A549 treated with AZD9567 at 1 μM for 4 hours (cell line): ENCODE measurements around the gene CD59. TPM values are rescaled to one million over a fixed set of nuclear protein-coding genes. Genes with fewer than 3 reads are reported as not detected.

Source experiments
- total RNA-seq: library from RNA; stranded (reverse); fragments of 200-300 nt; extraction: Qiagen RNA extraction; gene quantifications from 5 replicates; pipeline ENCODE4 v1.2.3, GENCODE V29; 2022; ENCODE audit not compliant: insufficient read depth

CD59 gene, protein sequence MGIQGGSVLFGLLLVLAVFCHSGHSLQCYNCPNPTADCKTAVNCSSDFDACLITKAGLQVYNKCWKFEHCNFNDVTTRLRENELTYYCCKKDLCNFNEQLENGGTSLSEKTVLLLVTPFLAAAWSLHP
- 783 to 1,078 TPM (median 972 TPM) in 5 replicates for total RNA-seq

DNA sequence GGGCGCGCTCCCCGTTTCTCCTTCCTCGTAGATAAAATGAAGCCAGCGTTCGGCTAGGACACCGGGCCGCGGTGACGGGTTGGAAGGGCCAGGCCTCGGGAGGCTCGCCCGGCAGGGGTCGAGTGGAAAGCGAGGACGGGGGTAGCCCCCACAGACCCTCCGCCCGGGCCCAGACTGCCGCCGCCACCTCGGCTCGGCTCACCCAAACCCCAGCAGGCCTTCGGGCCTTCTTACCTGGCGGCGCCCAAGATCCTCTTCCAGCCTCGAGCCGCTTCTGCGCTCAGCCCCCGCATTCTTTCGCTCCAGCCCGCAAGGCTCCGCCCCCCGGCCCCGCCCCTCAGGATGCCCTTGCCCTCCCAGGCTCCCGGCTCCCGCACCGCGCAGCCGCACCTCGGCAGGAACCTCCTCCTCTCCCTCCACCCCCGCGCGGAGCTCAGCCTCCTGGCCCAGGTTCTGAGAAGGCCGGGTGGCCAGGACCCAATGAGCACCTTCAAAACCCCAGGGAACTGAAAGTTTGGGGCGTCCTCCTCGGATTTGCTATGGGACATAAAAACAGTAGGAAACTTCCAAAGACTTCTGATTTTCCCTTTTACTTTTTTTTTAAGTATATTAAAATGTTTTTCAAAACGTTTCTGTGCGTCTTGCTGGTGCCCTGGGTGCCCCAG lies at the start of gene CD59:
Gene CD59 (minus strand): TSS at position 276 of the 665 bp plus-strand sequence. CDS start 13,978 bp downstream, outside the sequence.

DNA sequence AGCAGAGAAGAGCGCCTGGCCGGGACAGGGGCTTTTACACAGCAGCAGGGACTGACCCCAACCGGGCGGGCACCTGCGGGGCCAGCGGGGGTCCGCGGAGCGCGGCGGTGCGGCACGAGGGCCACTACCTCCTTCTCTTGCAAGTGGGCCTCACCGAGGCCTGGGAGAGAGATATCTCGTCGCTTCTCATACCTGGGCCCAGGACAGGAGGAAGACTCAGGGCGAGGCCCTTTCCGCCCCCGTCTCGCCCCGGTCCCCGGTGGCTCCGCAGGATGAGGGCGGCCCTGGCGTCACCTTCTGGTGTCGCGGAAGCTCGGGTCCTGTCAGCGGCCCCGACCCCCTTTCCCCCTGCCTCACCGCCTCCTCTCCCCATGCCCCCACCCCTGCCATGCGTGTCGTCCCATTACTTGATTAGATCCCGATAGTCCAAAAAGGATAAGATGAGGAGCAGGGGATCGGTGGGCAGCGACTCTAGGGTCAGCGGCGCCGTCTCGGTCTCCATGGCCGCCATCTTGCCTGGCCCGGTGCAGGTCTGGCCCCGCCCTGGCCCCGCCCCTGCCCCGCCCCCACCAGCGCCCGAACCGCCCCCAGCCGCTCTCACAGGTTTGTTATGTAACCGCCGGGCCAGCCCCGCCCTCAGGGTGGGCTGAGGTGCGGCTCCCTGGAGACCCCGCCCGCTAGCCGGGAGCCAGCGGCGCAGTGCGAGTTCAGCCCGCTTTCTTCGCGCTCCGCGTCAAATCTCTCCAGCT lies 37.9 kb upstream of the CD59 start, which contains the start of gene FBXO3:
Gene FBXO3 (minus strand): TSS at position 534 of the 749 bp plus-strand sequence. CDS start 23 bp downstream, at position 511.

DNA sequence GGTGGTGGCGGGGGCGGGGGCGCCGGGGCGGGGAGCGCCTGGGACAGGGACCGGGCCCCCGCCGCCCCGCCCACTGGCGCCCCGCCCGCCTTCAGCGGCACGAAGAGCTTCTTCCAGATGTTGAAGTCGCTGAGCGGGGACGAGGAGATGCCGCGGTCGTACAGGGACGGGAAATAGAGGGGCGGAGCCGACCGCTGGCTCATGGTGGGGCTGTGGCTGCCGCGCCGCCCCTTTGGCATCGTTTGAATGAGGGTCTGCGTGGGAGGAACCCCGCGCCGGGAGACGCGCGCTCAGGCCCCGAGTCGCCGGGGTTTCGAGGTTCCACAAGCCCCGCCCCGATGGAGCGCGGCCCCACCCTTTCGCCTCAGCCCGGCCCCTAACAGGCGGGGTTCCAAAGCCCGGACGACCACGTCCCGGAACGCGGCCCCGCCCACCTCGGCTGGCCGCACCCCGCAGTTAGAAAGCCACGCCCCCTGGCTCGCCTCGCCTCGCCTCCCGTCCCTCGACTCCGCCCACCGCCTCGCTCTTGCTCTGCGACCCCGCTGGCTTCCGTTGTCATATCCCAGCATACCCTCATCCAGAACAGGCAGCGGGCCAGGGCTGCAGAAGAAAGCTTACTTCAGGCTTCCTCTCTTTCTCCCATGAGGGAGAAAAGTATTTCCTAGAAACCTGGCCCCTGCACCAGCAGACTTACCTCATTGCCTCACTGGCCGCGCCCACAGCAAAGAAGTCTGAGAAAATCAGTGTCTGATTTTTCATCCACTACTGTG lies 35.5 kb downstream of the CD59 start, which contains the start of gene C11orf91:
Gene C11orf91 (minus strand): TSS at position 325 of the 770 bp plus-strand sequence. CDS start 86 bp downstream, at position 239.

Other genes with a start within 250 kb of the CD59 start
- 1.5 to 2.2 TPM (median 1.7 TPM) in 4 of 5 replicates, not detected in the other for gene C11orf91, start 35.6 kb downstream of the CD59 start, total RNA-seq
- gene FBXO3, start 38.1 kb upstream of the CD59 start, total RNA-seq, result 22.3 to 37.3 TPM (median 25.9 TPM) in 5 replicates
- 0.48 to 1.2 TPM (median 0.84 TPM) in 4 of 5 replicates, not detected in the other for gene LMO2, start 155.7 kb upstream of the CD59 start, total RNA-seq